Mucosa of stomach (tissue), 1 donor: Measurements from ENCODE around the gene IP6K2.

Experiments
- H3K27me3 ChIP-seq: one replicate; pipeline ENCODE4 v1.7.0; 2013; ENCODE audit warnings: mild to moderate bottlenecking, low read length; ENCODE audit not compliant: control insufficient read depth, insufficient read depth
- H3K36me3 ChIP-seq: one replicate; pipeline ENCODE4 v1.7.0; 2013; ENCODE audit warnings: low read length; ENCODE audit not compliant: control insufficient read depth, insufficient read depth
- H3K4me1 ChIP-seq: one replicate; pipeline ENCODE4 v1.7.0; 2013; ENCODE audit warnings: mild to moderate bottlenecking, low read length; ENCODE audit not compliant: control insufficient read depth, insufficient read depth
- H3K4me3 ChIP-seq: one replicate; pipeline ENCODE4 v1.7.0; 2013; ENCODE audit warnings: low read length
- H3K9ac ChIP-seq: one replicate; pipeline ENCODE4 v1.7.0; 2013; ENCODE audit warnings: mild to moderate bottlenecking, low read length, moderate library complexity
- H3K9me3 ChIP-seq: one replicate; pipeline ENCODE4 v1.7.0; 2013; ENCODE audit warnings: mild to moderate bottlenecking, low read length, moderate library complexity; ENCODE audit not compliant: control insufficient read depth
- donor health status: Pancreatic carcinoma.

Gene IP6K2

GRCh38 chr3:48678056-48678455 is 39.0 kb downstream of the IP6K2 start:
- no peak overlapping the region for H3K9ac ChIP-seq
- no peaks in the 10 kb centered on the region for H3K9me3 ChIP-seq
- peaks cover under 1% of the 10 kb centered on the region for H3K4me1 ChIP-seq
- H3K36me3 ChIP-seq: peaks cover 5% of the 10 kb centered on the region
- H3K27me3 ChIP-seq: no peaks in the 10 kb centered on the region
- H3K4me3 ChIP-seq: no peak overlapping the region

DNA sequence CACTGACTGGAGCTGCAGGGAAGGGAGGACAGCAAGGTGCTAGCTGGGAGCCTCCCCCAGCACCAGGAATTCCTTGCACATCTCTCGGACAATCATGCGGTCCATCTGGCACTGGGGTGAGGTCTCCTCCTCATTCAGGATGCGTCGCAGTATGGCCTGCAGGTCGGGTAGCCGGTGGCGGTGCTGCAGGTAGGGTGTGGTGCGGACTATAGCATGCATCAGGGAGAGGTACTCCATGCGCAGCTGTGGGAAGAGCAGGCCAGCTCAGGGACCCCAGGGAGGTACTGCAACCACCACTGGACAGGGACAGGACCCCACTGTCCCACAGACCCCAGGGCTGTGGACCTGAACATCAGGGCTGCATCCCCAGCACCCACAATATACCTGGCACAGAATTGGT is 42.5 kb downstream of the IP6K2 start:
- Histone ChIP-seq H3K9me3 (no peaks in the 10 kb centered on the region), H3K4me3 (no peak overlapping the region), H3K36me3 (peaks cover 5% of the 10 kb centered on the region), H3K4me1 (no peaks in the 10 kb centered on the region), H3K27me3 (no peaks in the 10 kb centered on the region), H3K9ac (no peak overlapping the region)

DNA sequence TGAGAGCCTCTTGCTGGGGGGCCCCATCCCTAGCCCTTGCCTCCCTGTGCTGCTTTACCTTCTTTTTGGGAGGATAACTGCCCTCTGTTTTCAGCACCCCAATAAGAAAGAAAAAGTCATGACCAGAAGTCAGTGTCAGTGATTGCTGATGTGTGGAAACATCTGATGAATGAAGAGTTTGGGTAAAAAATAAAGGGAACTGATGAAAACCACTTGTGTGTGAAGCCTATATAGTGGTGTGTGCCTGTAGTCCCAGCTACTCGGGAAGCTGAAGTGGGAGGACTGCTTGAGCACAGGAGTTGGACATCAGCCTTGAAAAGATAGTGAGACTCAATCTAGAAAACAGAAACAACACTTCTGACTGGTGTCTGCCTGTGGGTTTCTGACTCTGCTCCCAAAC is 44.5 kb downstream of the IP6K2 start:
- Histone ChIP-seq H3K4me3 (no peak overlapping the region), H3K9ac (no peak overlapping the region), H3K27me3 (no peaks in the 10 kb centered on the region), H3K4me1 (no peaks in the 10 kb centered on the region), H3K36me3 (no peaks in the 10 kb centered on the region), H3K9me3 (no peaks in the 10 kb centered on the region)

- H3K9ac ChIP-seq: no peak overlapping the region
- peaks cover 29% of the 10 kb centered on the region for H3K27me3 ChIP-seq
- no peak overlapping the region for H3K4me3 ChIP-seq
- no peaks in the 10 kb centered on the region for H3K9me3 ChIP-seq
- no peaks in the 10 kb centered on the region for H3K36me3 ChIP-seq
- peaks cover 24% of the 10 kb centered on the region for H3K4me1 ChIP-seq
Observed at GRCh38 chr3:48664929-48665328, 52.1 kb downstream of the IP6K2 start.

DNA sequence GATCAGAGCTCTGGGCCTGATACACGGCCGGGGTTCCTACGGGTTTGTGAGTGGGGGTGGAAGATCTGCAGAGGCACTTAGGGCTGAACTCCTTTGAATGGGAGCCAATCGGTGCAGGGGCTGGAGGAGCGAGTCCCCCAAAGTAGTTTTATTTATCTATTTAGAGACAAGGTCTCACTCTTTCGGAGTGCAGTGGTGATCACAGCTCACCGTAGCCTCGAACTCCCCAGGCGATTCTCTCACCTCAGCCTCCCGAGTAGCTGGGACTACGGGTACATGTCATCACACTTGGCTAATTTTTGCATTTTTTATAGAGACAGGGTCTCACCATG is 52.7 kb downstream of the IP6K2 start:
- Histone ChIP-seq H3K36me3 (no peaks in the 10 kb centered on the region), H3K9ac (peak overlapping the region; percentile 74), H3K4me3 (no peak overlapping the region), H3K27me3 (peaks cover 30% of the 10 kb centered on the region), H3K9me3 (no peaks in the 10 kb centered on the region), H3K4me1 (peaks cover 24% of the 10 kb centered on the region)

DNA sequence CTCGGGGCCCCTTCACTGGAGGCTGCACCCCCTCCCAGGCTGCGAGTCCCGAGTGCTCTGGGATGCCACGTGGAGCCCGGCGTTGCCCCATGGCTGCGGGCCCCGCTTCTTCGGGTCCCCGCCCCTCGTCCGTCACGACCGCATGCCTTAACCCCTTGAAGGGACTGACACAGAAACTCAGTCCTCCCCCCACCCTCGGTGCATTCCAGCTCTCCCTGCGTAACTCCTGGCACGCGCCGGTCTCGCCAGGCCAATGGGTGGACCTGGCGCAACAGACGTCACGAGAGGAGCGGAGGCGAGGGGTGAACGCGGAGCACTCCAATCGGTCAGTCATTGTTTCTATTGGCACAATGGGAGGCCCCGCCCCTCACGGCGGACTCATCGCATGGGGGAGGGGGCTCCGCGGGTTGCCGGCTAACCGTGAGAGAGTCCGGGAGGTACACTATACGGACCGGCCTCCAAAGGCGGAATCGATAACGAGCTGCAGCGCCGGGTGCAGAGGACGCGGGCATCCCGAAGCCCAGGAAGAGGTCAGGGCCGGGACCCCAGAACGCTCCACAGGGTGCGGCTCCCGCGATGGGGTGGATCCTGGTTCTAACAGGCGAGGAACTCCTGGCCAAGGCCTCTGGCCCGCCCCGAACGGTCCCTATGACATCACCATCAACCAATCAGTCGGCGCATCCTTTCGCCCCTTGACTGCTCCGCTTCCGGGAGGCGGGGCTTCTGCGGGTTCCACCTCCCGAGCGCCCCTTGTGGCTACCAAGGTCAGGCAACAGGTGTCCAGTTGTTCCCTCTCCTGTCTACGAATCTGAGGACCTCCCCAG is 53.3 kb downstream of the IP6K2 start:
- Histone ChIP-seq H3K36me3 (no peaks in the 10 kb centered on the region), H3K9ac (peak overlapping the region; percentile 74), H3K4me1 (peaks cover 24% of the 10 kb centered on the region), H3K9me3 (no peaks in the 10 kb centered on the region), H3K27me3 (peaks cover 35% of the 10 kb centered on the region), H3K4me3 (peak overlapping the region; percentile 92)

GRCh38 chr3:48662753-48663488 is 54.1 kb downstream of the IP6K2 start, which contains the start of gene CELSR3:
CELSR3 (minus strand) TSS chr3:48662886; CDS start chr3:48662634, 252 bp downstream.
- Histone ChIP-seq H3K9me3 (no peaks in the 10 kb centered on the region), H3K9ac (peak within 1 kb of the TSS; percentile 74), H3K27me3 (peaks cover 39% of the 10 kb centered on the region), H3K36me3 (no peaks in the 10 kb centered on the region), H3K4me3 (peak within 1 kb of the TSS; percentile 92), H3K4me1 (peaks cover 24% of the 10 kb centered on the region)

GRCh38 chr3:48662145-48662752 is 54.8 kb downstream of the IP6K2 start:
- Histone ChIP-seq H3K9ac (no peak overlapping the region), H3K36me3 (no peaks in the 10 kb centered on the region), H3K9me3 (no peaks in the 10 kb centered on the region), H3K27me3 (peaks cover 45% of the 10 kb centered on the region), H3K4me1 (peaks cover 24% of the 10 kb centered on the region), H3K4me3 (no peak overlapping the region)

DNA sequence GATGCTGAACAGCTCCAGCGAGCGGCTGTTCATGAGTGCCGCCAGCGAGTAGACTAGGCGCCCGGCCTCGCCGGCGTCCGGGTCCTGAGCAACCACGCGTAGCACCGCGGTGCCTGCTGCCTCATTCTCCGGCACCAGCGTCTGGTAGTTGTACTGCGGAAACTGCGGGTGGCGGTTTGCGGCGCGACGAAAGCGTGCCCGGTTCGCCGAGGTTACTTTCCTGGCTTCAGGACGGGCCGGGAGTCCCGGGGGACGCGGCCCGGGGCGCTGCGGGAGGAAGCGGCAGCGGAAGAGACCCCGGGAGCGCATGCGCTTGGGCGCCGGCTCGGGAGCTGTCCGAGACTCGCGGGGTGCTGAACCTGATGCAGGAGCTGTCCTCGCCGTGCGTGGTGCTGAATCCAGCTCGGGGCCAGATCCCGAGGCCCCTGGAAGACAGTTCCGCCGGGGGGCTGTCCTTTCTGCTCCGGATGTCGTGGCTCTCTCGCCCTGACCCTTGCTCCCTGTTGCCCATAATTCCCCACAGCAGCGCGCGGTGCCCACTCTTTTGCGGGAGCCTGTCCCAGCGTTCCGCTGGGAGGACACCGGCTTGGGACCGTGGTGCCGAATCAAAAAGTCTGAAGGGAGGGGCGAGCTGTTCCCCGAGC is 55.4 kb downstream of the IP6K2 start:
- Histone ChIP-seq H3K9me3 (no peaks in the 10 kb centered on the region), H3K27me3 (peaks cover 50% of the 10 kb centered on the region), H3K9ac (no peak overlapping the region), H3K4me3 (peak overlapping the region; percentile 19), H3K4me1 (peaks cover 28% of the 10 kb centered on the region), H3K36me3 (no peaks in the 10 kb centered on the region)

- peak overlapping the region; percentile 19 for H3K4me3 ChIP-seq
- no peaks in the 10 kb centered on the region for H3K9me3 ChIP-seq
- no peak overlapping the region for H3K9ac ChIP-seq
- no peaks in the 10 kb centered on the region for H3K36me3 ChIP-seq
- peaks cover 50% of the 10 kb centered on the region for H3K27me3 ChIP-seq
- H3K4me1 ChIP-seq: peaks cover 30% of the 10 kb centered on the region
Observed at GRCh38 chr3:48660800-48661400, 56.1 kb downstream of the IP6K2 start.

GRCh38 chr3:48656841-48657281 is 60.2 kb downstream of the IP6K2 start:
- Histone ChIP-seq H3K4me3 (peak overlapping the region; percentile 25), H3K9ac (peak overlapping the region; percentile 47), H3K9me3 (no peaks in the 10 kb centered on the region), H3K27me3 (peaks cover 33% of the 10 kb centered on the region), H3K4me1 (peaks cover 15% of the 10 kb centered on the region), H3K36me3 (no peaks in the 10 kb centered on the region)
